Sigmoid colon (tissue), 7 donors: ENCODE data around the gene SLPI. TPM values are rescaled to one million over a fixed set of nuclear protein-coding genes. Genes with fewer than 3 reads are reported as not detected.

Source experiments
- DNase-seq: peaks from one replicate; pipeline ENCODE4 v3.0.0-alpha.2; 2019
- H3K27ac ChIP-seq, 4 donors: fragments of 200-600 bp; sonication (generic); one replicate each; pipeline ENCODE4 v1.5.1; 2016 to 2019; ENCODE audit warnings: mild to moderate bottlenecking in 1 of 4
- H3K27me3 ChIP-seq, 3 donors: fragments of 200-600 bp; sonication (generic); one replicate each; pipeline ENCODE4 v1.5.1; 2019; ENCODE audit warnings: mild to moderate bottlenecking in 1 of 3
- H3K36me3 ChIP-seq, 4 donors: fragments of 200-600 bp; sonication (generic); one replicate each; pipeline ENCODE4 v1.5.1; 2016 to 2019
- H3K4me1 ChIP-seq, 4 donors: fragments of 200-600 bp; sonication (generic); one replicate each; pipeline ENCODE4 v1.5.1; 2017 to 2019
- H3K4me3 ChIP-seq, 4 donors: fragments of 200-600 bp; sonication (generic); one replicate each; pipeline ENCODE4 v1.5.1; 2017 to 2019; ENCODE audit warnings: mild to moderate bottlenecking in 2 of 4, moderate library complexity in 1 of 4
- H3K9me3 ChIP-seq, 4 donors: fragments of 200-600 bp in 3 of 4; sonication (generic) in 3 of 4; one replicate each; pipeline versions ENCODE4 v1.5.1 to v1.6.1; 2013 to 2019
- CTCF ChIP-seq, 4 experiments: fragments of 450-650 bp in 3 of 4; fragments of 200-600 bp in 1 of 4; IDR thresholded peaks; one replicate each; pipeline ENCODE4 v1.5.1; 2016 to 2019; ENCODE audit warnings: antibody characterized with exemption in 4 of 4, mild to moderate bottlenecking in 3 of 4, moderate library complexity in 2 of 4
- EP300 ChIP-seq, 4 donors: sonication (generic); formaldehyde crosslinking; IDR thresholded peaks; one replicate each; pipeline ENCODE4 v1.6.1; 2017; ENCODE audit warnings: antibody characterized with exemption in 4 of 4
- POLR2A ChIP-seq, 2 donors: fragments of 450-650 bp; IDR thresholded peaks; one replicate each; pipeline ENCODE4 v1.6.1; 2016; ENCODE audit warnings: antibody characterized with exemption in 2 of 2, mild to moderate bottlenecking in 2 of 2, moderate library complexity in 2 of 2
- POLR2AphosphoS5 ChIP-seq, 4 donors: sonication (generic); formaldehyde crosslinking; IDR thresholded peaks; one replicate each; pipeline ENCODE4 v1.6.1; 2017; ENCODE audit warnings: antibody characterized with exemption in 4 of 4
- WGBS, 2 donors: extraction: QIAGEN DNeasy Blood & Tissue Kit; methylation state at CpG; one replicate each; pipeline ENCODE4 v1.1.7; 2013; 5-methylcytosine and 5-hydroxymethylcytosine counted together
- intact Hi-C: fragments of 100-400 bp; cut with DNase I; formaldehyde crosslinking; loops from one replicate; pipeline ENCODE4 v1.15.1; 2023
- polyA plus RNA-seq, 3 donors: library from polyadenylated mRNA; stranded (reverse); fragments of 200-250 nt; gene quantifications; one replicate each; pipeline ENCODE4 v1.2.3, GENCODE V29; 2013
- total RNA-seq, 4 donors: library from RNA; depleted of rRNA; stranded (reverse); fragments of >200 nt; gene quantifications; one replicate each; pipeline ENCODE4 v1.1.0, GENCODE V29; 2016
- donor health status: healthy with polysubstance abuse.
- donor health status: Bipolar disorder and iron deficiency.
- donor health status: healthy.

Gene SLPI
- total and polyA plus RNA-seq, 7 donors, result 2.4 to 234 (median 38.8) TPM

- Histone ChIP-seq H3K4me3 (no peak overlapping the region), H3K4me1 (peaks cover 0 to 21% (median 11%) of the 10 kb centered on the region in 4 donors), H3K36me3 (no peaks in the 10 kb centered on the region), H3K27ac (no peak overlapping the region), H3K9me3 (no peaks in the 10 kb centered on the region), H3K27me3 (peaks cover 0 to 17% (median 0%) of the 10 kb centered on the region in 3 donors)
- DNase-seq, result no peak
- intact Hi-C loops, result loop anchor here (5.0 to 10.0 kb wide), 2 partner anchors 193 to 275 kb away; no protein-coding TSS in a partner anchor
- TF ChIP-seq EP300 (IDR thresholded peaks at IDR 0.05) (no peak), POLR2AphosphoS5 (IDR thresholded peaks at IDR 0.05) (no peak), CTCF (IDR thresholded peaks at IDR 0.05) (no peak), POLR2A (IDR thresholded peaks at IDR 0.05) (no peak)
- WGBS, 2 donors, result 78 to 83% methylated on average over 13 of the region's 13 CpGs
Measured at GRCh38 chr20:45289942-45290676, 35.7 kb upstream of the SLPI start.

DNA sequence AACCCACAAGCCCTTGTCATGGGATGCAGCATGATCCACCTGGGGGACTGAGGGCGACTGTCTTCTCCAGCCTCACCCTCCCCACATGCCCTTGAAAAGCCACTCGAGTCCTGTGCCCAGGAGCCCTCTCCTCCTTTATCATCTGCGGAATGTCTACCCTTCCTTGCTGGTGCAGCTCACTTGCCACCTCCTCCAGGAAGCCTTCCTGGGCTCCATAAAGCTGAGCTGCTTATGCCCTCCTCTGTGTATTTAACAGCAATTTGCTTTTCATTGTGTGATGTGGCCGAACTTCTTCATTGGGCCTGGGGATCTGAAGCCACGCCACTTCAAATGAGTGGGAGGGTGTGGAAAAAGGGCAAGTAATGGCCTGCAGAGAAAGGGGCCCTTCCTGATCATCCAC is 34.5 kb upstream of the SLPI start:
- intact Hi-C loops, result no loop called here
- Histone ChIP-seq H3K4me3 (no peak overlapping the region), H3K27ac (no peak overlapping the region), H3K36me3 (no peaks in the 10 kb centered on the region), H3K4me1 (peaks cover 0 to 19% (median 9%) of the 10 kb centered on the region in 4 donors), H3K27me3 (peaks cover 0 to 13% (median 0%) of the 10 kb centered on the region in 3 donors), H3K9me3 (no peaks in the 10 kb centered on the region)
- DNase-seq, result no peak
- 88 to 90% methylated on average over 5 of the region's 5 CpGs for WGBS, 2 donors
- no peak for TF ChIP-seq EP300 (IDR thresholded peaks at IDR 0.05)
- no peak for TF ChIP-seq CTCF (IDR thresholded peaks at IDR 0.05)
- TF ChIP-seq POLR2A (IDR thresholded peaks at IDR 0.05), result no peak
- no peak for TF ChIP-seq POLR2AphosphoS5 (IDR thresholded peaks at IDR 0.05)

DNA sequence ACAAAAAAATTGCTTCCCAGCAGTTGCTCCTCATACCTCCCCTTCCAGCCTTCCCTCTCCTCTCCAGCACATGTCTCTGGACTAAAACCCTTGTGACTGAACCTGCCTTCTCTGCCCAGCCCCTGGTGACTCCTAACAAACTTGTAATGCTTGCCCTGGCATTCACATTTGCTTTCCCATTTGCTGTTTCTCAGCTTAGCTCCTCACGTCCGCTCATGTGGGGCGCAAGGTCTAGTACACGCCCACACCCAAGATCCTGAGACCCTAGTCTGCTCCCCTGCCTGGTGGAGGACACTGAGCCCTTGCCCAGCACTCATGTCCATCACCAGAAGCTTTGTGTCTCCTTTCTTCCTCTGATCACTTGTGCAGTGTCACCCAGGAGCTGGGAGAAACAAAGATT is 34.0 kb upstream of the SLPI start:
- H3K4me1 ChIP-seq, result peaks cover 0 to 14% (median 6%) of the 10 kb centered on the region in 4 donors
- 85% methylated on average over 4 of the region's 4 CpGs for WGBS, 2 donors
- H3K27me3 ChIP-seq, result peaks cover 0 to 9% (median 0%) of the 10 kb centered on the region in 3 donors
- TF ChIP-seq EP300 (IDR thresholded peaks at IDR 0.05), result no peak
- no peak for TF ChIP-seq CTCF (IDR thresholded peaks at IDR 0.05)
- no peak for TF ChIP-seq POLR2AphosphoS5 (IDR thresholded peaks at IDR 0.05)
- no peak for TF ChIP-seq POLR2A (IDR thresholded peaks at IDR 0.05)
- intact Hi-C loops, result no loop called here
- no peaks in the 10 kb centered on the region for H3K9me3 ChIP-seq
- no peak overlapping the region for H3K4me3 ChIP-seq
- no peaks in the 10 kb centered on the region for H3K36me3 ChIP-seq
- no peak overlapping the region for H3K27ac ChIP-seq
- DNase-seq, result no peak

- intact Hi-C loops, result no loop called here
- WGBS, 2 donors, result 43 to 57% methylated on average over 4 of the region's 4 CpGs
- TF ChIP-seq CTCF (IDR thresholded peaks at IDR 0.05) (no peak), POLR2AphosphoS5 (IDR thresholded peaks at IDR 0.05) (no peak), EP300 (IDR thresholded peaks at IDR 0.05) (no peak), POLR2A (IDR thresholded peaks at IDR 0.05) (no peak)
Measured at GRCh38 chr20:45283551-45284057, 29.2 kb upstream of the SLPI start.

More at GRCh38 chr20:45283551-45284057, 29.2 kb upstream of the SLPI start:
- Histone ChIP-seq H3K4me3 (no peak overlapping the region), H3K9me3 (no peaks in the 10 kb centered on the region), H3K4me1 (no peaks in the 10 kb centered on the region), H3K27ac (no peak overlapping the region), H3K36me3 (no peaks in the 10 kb centered on the region), H3K27me3 (peaks cover 0 to 3% (median 0%) of the 10 kb centered on the region in 3 donors)
- no peak for DNase-seq
